Measurements from ENCODE around the gene ABHD16A. TPM values are rescaled to one million over a fixed set of nuclear protein-coding genes. Genes with fewer than 3 reads are reported as not detected.

ABHD16A gene
- total and polyA plus RNA-seq, 2 of the 13 experiments (the other 11 are each of a cell fraction or from before 2014, with no cell fraction given): 43.5 to 45.4 TPM

GRCh38 chr6:31737991-31738979 is 35.2 kb upstream of the ABHD16A start (continued):
- TF ChIP-seq GLI4 (CRISPR knock-in tag; IDR thresholded peaks at IDR 0.05; ENCODE audit: borderline replicate concordance) (0 out of 2 replicates have a peak, but pooled peaks have one; percentile 42), ZSCAN9 (CRISPR knock-in tag; IDR thresholded peaks at IDR 0.05; ENCODE audit: borderline replicate concordance) (peak; percentile 98), ZNF10 (CRISPR knock-in tag; IDR thresholded peaks at IDR 0.05; ENCODE audit: borderline replicate concordance, low read depth) (no peak), MYNN (CRISPR knock-in tag; IDR thresholded peaks at IDR 0.05; ENCODE audit: low read depth) (peak; percentile 82; the same call in 1 of the 2 replicates), ZNF558 (CRISPR knock-in tag; IDR thresholded peaks at IDR 0.05; ENCODE audit: borderline replicate concordance) (peak; percentile 83; the same call in 1 of the 2 replicates), HNF1A (IDR thresholded peaks at IDR 0.05; ENCODE audit: low read depth) (peak; percentile 99), HNF1A (CRISPR knock-in tag; IDR thresholded peaks at IDR 0.05; ENCODE audit: borderline replicate concordance) (peak; percentile 99), KDM6A (CRISPR knock-in tag; IDR thresholded peaks at IDR 0.05; ENCODE audit: low read depth) (peak; percentile 63; the same call in 1 of the 2 replicates), ARID4A (CRISPR knock-in tag; IDR thresholded peaks at IDR 0.05; ENCODE audit: borderline replicate concordance) (peak; percentile 46; the same call in 1 of the 2 replicates), ZFP37 (CRISPR knock-in tag; IDR thresholded peaks at IDR 0.05; ENCODE audit: borderline replicate concordance) (no peak), DNMT1 (CRISPR knock-in tag; IDR thresholded peaks at IDR 0.05) (0 out of 2 replicates have a peak, but pooled peaks have one; percentile 57), FOXA3 (CRISPR knock-in tag; IDR thresholded peaks at IDR 0.05) (peak; percentile 90), GFI1 (CRISPR knock-in tag; IDR thresholded peaks at IDR 0.05; ENCODE audit: borderline replicate concordance) (peak; percentile 92), TSC22D2 (CRISPR knock-in tag; IDR thresholded peaks at IDR 0.05; ENCODE audit: borderline replicate concordance) (0 out of 2 replicates have a peak, but pooled peaks have one; percentile 77)
- TF ChIP-seq, protein P1, sequence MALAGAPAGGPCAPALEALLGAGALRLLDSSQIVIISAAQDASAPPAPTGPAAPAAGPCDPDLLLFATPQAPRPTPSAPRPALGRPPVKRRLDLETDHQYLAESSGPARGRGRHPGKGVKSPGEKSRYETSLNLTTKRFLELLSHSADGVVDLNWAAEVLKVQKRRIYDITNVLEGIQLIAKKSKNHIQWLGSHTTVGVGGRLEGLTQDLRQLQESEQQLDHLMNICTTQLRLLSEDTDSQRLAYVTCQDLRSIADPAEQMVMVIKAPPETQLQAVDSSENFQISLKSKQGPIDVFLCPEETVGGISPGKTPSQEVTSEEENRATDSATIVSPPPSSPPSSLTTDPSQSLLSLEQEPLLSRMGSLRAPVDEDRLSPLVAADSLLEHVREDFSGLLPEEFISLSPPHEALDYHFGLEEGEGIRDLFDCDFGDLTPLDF (CRISPR knock-in tag; IDR thresholded peaks at IDR 0.05): no peak
- TF ChIP-seq, protein P2, sequence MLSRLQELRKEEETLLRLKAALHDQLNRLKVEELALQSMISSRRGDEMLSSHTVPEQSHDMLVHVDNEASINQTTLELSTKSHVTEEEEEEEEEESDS (CRISPR knock-in tag; IDR thresholded peaks at IDR 0.05; ENCODE audit: borderline replicate concordance): peak; percentile 87; the same call in 1 of the 2 replicates
